KMS-11 (cell line): Measurements from ENCODE around the gene SPTBN1.

Source experiments
- H2AFZ ChIP-seq: fragments of 200-600 bp; sonication (generic); 2 replicates; pipeline ENCODE4 v1.6.1; 2016; ENCODE audit warnings: antibody characterized with exemption, mixed run types, low read depth
- H3K27ac ChIP-seq: fragments of 200-600 bp; sonication (generic); 2 replicates; pipeline ENCODE4 v1.6.1; 2016; ENCODE audit warnings: mild to moderate bottlenecking, mixed run types
- H3K27me3 ChIP-seq: fragments of 200-600 bp; sonication (generic); 2 replicates; pipeline ENCODE4 v1.6.1; 2017; ENCODE audit warnings: mild to moderate bottlenecking, low read depth, mixed run types, moderate library complexity; ENCODE audit not compliant: insufficient read depth
- H3K36me3 ChIP-seq: fragments of 200-600 bp; sonication (generic); 2 replicates; pipeline ENCODE4 v1.6.1; 2017; ENCODE audit warnings: mild to moderate bottlenecking, mixed run types; ENCODE audit not compliant: insufficient read depth
- H3K4me1 ChIP-seq: fragments of 200-600 bp; sonication (generic); 2 replicates; pipeline ENCODE4 v1.6.1; 2016; ENCODE audit warnings: mild to moderate bottlenecking, low read depth, mixed run types; ENCODE audit not compliant: poor library complexity, severe bottlenecking
- H3K4me2 ChIP-seq: fragments of 200-600 bp; sonication (generic); 2 replicates; pipeline ENCODE4 v1.7.0; 2016; ENCODE audit warnings: mild to moderate bottlenecking, mixed run types
- H3K4me3 ChIP-seq: fragments of 200-600 bp; sonication (generic); IDR thresholded peaks from 2 replicates; pipeline ENCODE4 v1.6.1; 2017; ENCODE audit warnings: low read depth, low read length, mixed read lengths; ENCODE audit not compliant: insufficient read depth
- H3K79me2 ChIP-seq: fragments of 200-600 bp; sonication (generic); 2 replicates; pipeline ENCODE4 v1.6.1; 2016; ENCODE audit warnings: low read depth, mixed run types; ENCODE audit not compliant: insufficient read depth
- H3K9ac ChIP-seq: fragments of 200-600 bp; sonication (generic); 2 replicates; pipeline ENCODE4 v1.6.1; 2016; ENCODE audit warnings: mild to moderate bottlenecking, mixed run types
- H4K20me1 ChIP-seq: fragments of 200-600 bp; sonication (generic); 2 replicates; pipeline ENCODE4 v1.6.1; 2016; ENCODE audit warnings: mild to moderate bottlenecking, mixed run types; ENCODE audit not compliant: insufficient read depth
- TF ChIP-seq, protein P1 (sequence below): fragments of 200-600 bp; sonication (generic); conservative IDR thresholded peaks from 2 replicates; pipeline ENCODE4 v1.6.1; 2017; ENCODE audit warnings: low read depth, mild to moderate bottlenecking, antibody characterized with exemption, low read length, moderate library complexity, mixed read lengths

The SPTBN1 gene

DNA sequence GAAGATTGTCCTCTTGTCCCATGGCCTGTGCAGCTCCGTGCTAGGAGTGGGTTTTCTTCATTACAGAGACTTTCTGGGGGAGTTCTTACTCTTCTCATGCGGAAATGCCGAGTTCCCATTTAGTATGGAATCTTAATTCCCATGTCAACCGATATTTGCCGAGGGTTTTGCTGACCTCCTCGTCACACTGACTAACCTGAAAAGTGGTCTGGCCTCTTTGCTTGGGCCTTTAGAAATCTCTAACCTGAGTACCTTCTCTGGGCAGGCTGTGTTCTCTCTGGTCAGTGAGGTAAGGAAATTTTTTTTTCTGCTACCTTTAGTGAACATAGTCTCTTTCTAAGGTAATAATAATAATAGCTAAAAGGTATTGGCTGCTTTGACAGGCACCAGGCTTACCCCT lies 256.4 kb downstream of the SPTBN1 start:
- no peaks in the 10 kb centered on the region for H3K27me3 ChIP-seq
- H4K20me1 ChIP-seq = no peaks in the 10 kb centered on the region
- H3K4me1 ChIP-seq = peaks cover 11% of the 10 kb centered on the region
- no peak overlapping the region for H3K9ac ChIP-seq
- TF ChIP-seq, protein P1, sequence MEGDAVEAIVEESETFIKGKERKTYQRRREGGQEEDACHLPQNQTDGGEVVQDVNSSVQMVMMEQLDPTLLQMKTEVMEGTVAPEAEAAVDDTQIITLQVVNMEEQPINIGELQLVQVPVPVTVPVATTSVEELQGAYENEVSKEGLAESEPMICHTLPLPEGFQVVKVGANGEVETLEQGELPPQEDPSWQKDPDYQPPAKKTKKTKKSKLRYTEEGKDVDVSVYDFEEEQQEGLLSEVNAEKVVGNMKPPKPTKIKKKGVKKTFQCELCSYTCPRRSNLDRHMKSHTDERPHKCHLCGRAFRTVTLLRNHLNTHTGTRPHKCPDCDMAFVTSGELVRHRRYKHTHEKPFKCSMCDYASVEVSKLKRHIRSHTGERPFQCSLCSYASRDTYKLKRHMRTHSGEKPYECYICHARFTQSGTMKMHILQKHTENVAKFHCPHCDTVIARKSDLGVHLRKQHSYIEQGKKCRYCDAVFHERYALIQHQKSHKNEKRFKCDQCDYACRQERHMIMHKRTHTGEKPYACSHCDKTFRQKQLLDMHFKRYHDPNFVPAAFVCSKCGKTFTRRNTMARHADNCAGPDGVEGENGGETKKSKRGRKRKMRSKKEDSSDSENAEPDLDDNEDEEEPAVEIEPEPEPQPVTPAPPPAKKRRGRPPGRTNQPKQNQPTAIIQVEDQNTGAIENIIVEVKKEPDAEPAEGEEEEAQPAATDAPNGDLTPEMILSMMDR = no peak
- no peak overlapping the region for H3K4me3 ChIP-seq
- H3K27ac ChIP-seq = no peak overlapping the region
- H3K79me2 ChIP-seq = no peaks in the 10 kb centered on the region
- H2AFZ ChIP-seq = no peak overlapping the region
- H3K36me3 ChIP-seq = no peaks in the 10 kb centered on the region
- H3K4me2 ChIP-seq = no peak overlapping the region

DNA sequence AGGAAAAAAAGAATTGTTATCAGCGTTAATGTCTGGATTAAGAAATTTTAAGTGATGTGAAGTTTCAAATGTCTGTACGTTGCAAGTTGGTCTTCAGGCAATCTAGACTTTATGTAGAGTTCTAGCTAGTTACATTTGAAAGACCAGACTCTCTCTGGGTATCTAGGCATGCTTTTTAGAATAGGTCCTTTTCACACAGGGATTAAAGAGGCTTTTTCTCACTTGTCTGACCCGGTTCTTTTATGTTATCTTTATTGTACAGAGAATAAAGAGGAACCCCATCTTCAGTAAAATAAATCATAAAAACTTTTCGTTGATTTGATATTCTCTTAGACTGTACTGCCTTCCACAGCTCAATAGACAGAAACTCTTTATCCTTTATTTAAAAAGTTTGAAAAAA lies 258.9 kb downstream of the SPTBN1 start:
- Histone ChIP-seq H3K36me3 (no peaks in the 10 kb centered on the region), H4K20me1 (no peaks in the 10 kb centered on the region), H3K4me3 (no peak overlapping the region), H3K27ac (no peak overlapping the region), H3K79me2 (no peaks in the 10 kb centered on the region), H2AFZ (no peak overlapping the region), H3K4me2 (no peak overlapping the region), H3K9ac (no peak overlapping the region), H3K4me1 (no peaks in the 10 kb centered on the region), H3K27me3 (no peaks in the 10 kb centered on the region)
- TF ChIP-seq, protein P1 = no peak

DNA sequence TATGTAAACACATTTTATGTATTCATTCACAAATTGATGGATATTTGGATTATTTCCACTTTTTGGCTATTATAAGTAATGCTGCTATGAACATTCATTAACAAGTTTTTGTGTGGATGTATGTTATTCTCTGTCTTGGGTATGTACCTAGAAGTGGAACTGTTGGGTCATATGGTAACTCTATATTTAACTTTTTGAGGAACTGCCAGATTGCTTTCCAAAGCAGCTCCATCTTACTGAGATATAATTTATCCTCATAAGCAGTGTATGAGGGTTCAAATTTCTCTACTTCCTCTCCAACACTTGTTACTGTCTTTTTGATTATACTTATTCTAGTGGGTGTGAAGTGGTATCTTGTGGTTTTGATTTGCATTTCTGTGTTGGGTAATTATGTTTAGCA lies 260.2 kb downstream of the SPTBN1 start:
- Histone ChIP-seq H3K79me2 (no peaks in the 10 kb centered on the region), H2AFZ (no peak overlapping the region), H3K4me3 (no peak overlapping the region), H3K9ac (no peak overlapping the region), H3K27ac (no peak overlapping the region), H3K27me3 (no peaks in the 10 kb centered on the region), H3K4me1 (no peaks in the 10 kb centered on the region), H3K36me3 (no peaks in the 10 kb centered on the region), H3K4me2 (no peak overlapping the region), H4K20me1 (no peaks in the 10 kb centered on the region)
- TF ChIP-seq, protein P1 = no peak

DNA sequence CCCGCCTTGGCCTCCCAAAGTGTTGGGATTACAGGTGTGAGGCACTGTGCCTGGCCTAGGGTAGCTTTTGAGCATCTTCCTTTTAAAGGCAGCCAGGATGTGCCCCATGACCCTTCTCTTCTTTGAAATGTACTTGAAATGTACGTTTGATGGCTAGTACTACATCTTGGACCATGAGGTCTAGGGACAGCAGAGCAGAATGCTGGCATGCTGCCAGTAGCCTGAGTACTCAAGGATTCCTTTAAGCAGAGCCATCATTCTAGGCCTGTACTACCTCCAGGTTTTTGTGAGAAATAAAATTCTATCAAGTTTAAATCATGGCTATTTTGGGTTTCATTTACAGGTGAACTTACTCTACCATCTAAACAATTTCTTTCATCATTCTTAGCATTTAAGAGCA lies 264.4 kb downstream of the SPTBN1 start:
- Histone ChIP-seq H3K4me3 (no peak overlapping the region), H4K20me1 (no peaks in the 10 kb centered on the region), H3K4me2 (no peak overlapping the region), H3K36me3 (no peaks in the 10 kb centered on the region), H3K27me3 (peaks cover 2% of the 10 kb centered on the region; the same call in 1 of the 2 replicates), H3K4me1 (peaks cover 8% of the 10 kb centered on the region), H2AFZ (no peak overlapping the region), H3K79me2 (no peaks in the 10 kb centered on the region), H3K9ac (no peak overlapping the region), H3K27ac (no peak overlapping the region)
- TF ChIP-seq, protein P1 = no peak
